Activated CD4-positive, alpha-beta T cell treated with anti-CD3 and anti-CD28 coated beads for 24 hours (primary cell): Measurements from ENCODE around the gene CELF4.

Experiments used
- DNase-seq, 2 donors: peaks; one replicate each; pipeline ENCODE4 v3.0.0-alpha.2; 2020; ENCODE audit warnings: low read depth in 2 of 2

Gene CELF4

GRCh38 chr18:37494406-37494805, 71.2 kb downstream of the CELF4 start:
- no peak for DNase-seq

GRCh38 chr18:37493352-37493935, 72.2 kb downstream of the CELF4 start:
- no peak for DNase-seq

GRCh38 chr18:37492952-37493351, 72.6 kb downstream of the CELF4 start:
- no peak for DNase-seq

- DNase-seq, result no peak
These were observed 74.1 kb downstream of the CELF4 start for GRCh38 chr18:37491526-37491925.

- DNase-seq, result no peak
These were observed 75.6 kb downstream of the CELF4 start for GRCh38 chr18:37489998-37490397.

GRCh38 chr18:37489011-37489410, 76.6 kb downstream of the CELF4 start:
- no peak for DNase-seq

GRCh38 chr18:37487400-37487867, 78.2 kb downstream of the CELF4 start:
- DNase-seq, result no peak

- DNase-seq, result no peak
These were observed 78.8 kb downstream of the CELF4 start for GRCh38 chr18:37486848-37487247.

- DNase-seq, result no peak
These were observed 80.4 kb downstream of the CELF4 start for GRCh38 chr18:37484983-37485834.

GRCh38 chr18:37483984-37484819, 81.4 kb downstream of the CELF4 start:
- no peak for DNase-seq

GRCh38 chr18:37483221-37483971, 82.2 kb downstream of the CELF4 start:
- no peak for DNase-seq

GRCh38 chr18:37482433-37482832, 83.2 kb downstream of the CELF4 start:
- no peak for DNase-seq

- DNase-seq, result no peak
These were observed 83.6 kb downstream of the CELF4 start for GRCh38 chr18:37482002-37482401.

- DNase-seq, result no peak
These were observed 84.1 kb downstream of the CELF4 start for GRCh38 chr18:37481491-37481890.

- DNase-seq, result no peak
These were observed 84.5 kb downstream of the CELF4 start for GRCh38 chr18:37481072-37481471.

- DNase-seq, result no peak
These were observed 88.8 kb downstream of the CELF4 start for GRCh38 chr18:37476611-37477295.

GRCh38 chr18:37476182-37476581, 89.4 kb downstream of the CELF4 start:
- peak in 1 of 2 donors; percentile 4 for DNase-seq

GRCh38 chr18:37473195-37473840, 92.3 kb downstream of the CELF4 start:
- DNase-seq, result no peak

- no peak for DNase-seq
These were observed 94.0 kb downstream of the CELF4 start for GRCh38 chr18:37471637-37472036.

GRCh38 chr18:37470986-37471385, 94.6 kb downstream of the CELF4 start:
- DNase-seq, result no peak
